ENCODE data around the gene SIPA1L3.
A peak's percentile ranks its signal among the peaks of the same experiment; 100 is the strongest.
"Not testable (repeated sequence)": the region's sequence is repeated elsewhere in the genome, so short reads cannot be mapped to it uniquely, and the experiment has no call there.

SIPA1L3 gene

GRCh38 chr19:38020311-38020710 lies 113.3 kb downstream of the SIPA1L3 start:
- DNase-seq (ENCODE audit: low read depth), result no peak

GRCh38 chr19:38021352-38021751 lies 114.3 kb downstream of the SIPA1L3 start:
- peak; percentile 70 for DNase-seq (ENCODE audit: low read depth)

GRCh38 chr19:38022791-38023670 lies 116.0 kb downstream of the SIPA1L3 start:
- peak; percentile 58 for DNase-seq (ENCODE audit: low read depth)

GRCh38 chr19:38023671-38024541 lies 116.9 kb downstream of the SIPA1L3 start:
- no peak for DNase-seq (ENCODE audit: low read depth)

GRCh38 chr19:38024992-38025908 lies 118.2 kb downstream of the SIPA1L3 start:
- DNase-seq (ENCODE audit: low read depth), result no peak

GRCh38 chr19:38025909-38026307 lies 118.9 kb downstream of the SIPA1L3 start:
- no peak for DNase-seq (ENCODE audit: low read depth)

GRCh38 chr19:38028913-38029510 lies 122.0 kb downstream of the SIPA1L3 start:
- no peak for DNase-seq (ENCODE audit: low read depth)

GRCh38 chr19:38030001-38030400 lies 123.0 kb downstream of the SIPA1L3 start:
- not testable (repeated sequence) for DNase-seq (ENCODE audit: low read depth)

- no peak for DNase-seq (ENCODE audit: low read depth)
Observed at GRCh38 chr19:38030686-38031422, 123.8 kb downstream of the SIPA1L3 start.

- peak; percentile 88 for DNase-seq (ENCODE audit: low read depth)
Observed at GRCh38 chr19:38031423-38031770, 124.4 kb downstream of the SIPA1L3 start.

GRCh38 chr19:38032151-38032550 lies 125.1 kb downstream of the SIPA1L3 start:
- no peak for DNase-seq (ENCODE audit: low read depth)

- no peak for DNase-seq (ENCODE audit: low read depth)
Observed at GRCh38 chr19:38032951-38033350, 125.9 kb downstream of the SIPA1L3 start.

- DNase-seq (ENCODE audit: low read depth), result peak; percentile 33
Observed at GRCh38 chr19:38033658-38034491, 126.9 kb downstream of the SIPA1L3 start.

- peak; percentile 75 for DNase-seq (ENCODE audit: low read depth)
Observed at GRCh38 chr19:38034492-38034860, 127.5 kb downstream of the SIPA1L3 start.

- DNase-seq (ENCODE audit: low read depth), result peak; percentile 77
Observed at GRCh38 chr19:38035515-38036495, 128.8 kb downstream of the SIPA1L3 start.

- no peak for DNase-seq (ENCODE audit: low read depth)
Observed at GRCh38 chr19:38036707-38037611, 130.0 kb downstream of the SIPA1L3 start.

GRCh38 chr19:38039966-38040365 lies 133.0 kb downstream of the SIPA1L3 start:
- DNase-seq (ENCODE audit: low read depth), result peak; percentile 98

- DNase-seq (ENCODE audit: low read depth), result no peak
Observed at GRCh38 chr19:38042132-38042531, 135.1 kb downstream of the SIPA1L3 start.
